Stimulated activated CD8-positive, alpha-beta memory T cell treated with anti-CD3 and anti-CD28 coated beads, Interleukin-2, amount 100 ng/mL, for 48 hours (primary cell): ENCODE results near the gene SLC35A2.

Experiments used
- DNase-seq, 2 donors: peaks; one replicate each; pipeline ENCODE4 v3.0.0-alpha.2; 2020; ENCODE audit warnings: low read depth in 2 of 2

The SLC35A2 gene

DNA sequence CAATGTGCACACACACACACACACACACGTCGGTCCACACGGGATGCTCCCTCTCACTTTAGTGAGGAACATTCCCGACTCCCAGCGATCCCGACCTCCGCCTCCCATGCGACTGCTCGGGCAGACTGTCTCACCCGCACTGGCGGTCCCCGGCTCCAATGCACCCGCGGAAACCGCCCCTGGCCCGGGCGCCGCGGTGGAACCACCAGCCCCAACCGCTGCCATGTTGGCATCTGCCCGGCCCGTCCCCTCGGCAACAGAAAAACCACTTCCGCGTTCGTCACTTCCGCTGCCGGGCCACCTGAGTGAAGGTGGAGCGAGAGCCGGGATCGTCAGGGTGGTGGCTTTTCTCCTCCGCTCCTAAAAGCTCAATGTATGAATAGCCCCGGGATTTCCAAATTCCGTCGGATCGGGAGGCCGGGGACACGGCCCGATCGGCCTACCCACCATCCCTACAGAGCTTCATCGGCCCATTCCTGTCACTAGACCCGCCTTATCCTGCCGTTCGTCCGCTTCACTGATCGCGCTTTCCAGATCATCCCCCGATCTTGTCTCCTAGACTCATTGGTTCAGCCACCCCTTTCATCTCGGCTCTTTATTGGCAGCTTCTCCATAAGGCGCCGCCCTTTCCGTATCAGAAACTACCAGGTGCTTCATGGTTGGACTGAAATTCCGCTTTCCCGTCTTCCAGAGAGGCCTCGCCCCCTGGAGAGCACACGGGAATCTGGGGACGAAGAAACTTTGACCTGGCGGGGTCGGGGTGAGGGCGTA, at the start of gene SLC35A2:
Gene SLC35A2 (minus strand): TSS at position 235 of the 771 bp plus-strand sequence. CDS start 10 bp downstream, at position 225.
- DNase-seq = peak; percentile 72 to 81

DNA sequence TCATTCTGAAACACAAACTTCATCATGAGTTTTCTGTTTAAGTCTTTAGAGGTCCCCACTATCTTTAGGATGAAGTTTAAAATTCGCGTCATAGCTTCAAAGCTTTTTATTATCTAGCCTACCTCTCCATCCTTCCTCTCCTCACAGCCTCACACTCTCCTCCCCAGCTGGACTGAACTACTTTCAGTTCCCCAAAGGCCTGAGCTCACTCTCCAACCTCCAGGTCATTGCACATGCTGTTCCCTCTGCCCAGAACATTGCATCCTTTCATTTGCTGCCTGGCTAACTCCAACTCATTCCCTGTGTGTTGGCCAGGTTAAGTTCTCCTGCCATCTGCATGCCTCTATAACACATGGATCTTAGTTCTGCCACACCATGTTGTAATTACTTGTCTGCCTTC, 48.8 kb upstream of the SLC35A2 start:
- no peak for DNase-seq

DNA sequence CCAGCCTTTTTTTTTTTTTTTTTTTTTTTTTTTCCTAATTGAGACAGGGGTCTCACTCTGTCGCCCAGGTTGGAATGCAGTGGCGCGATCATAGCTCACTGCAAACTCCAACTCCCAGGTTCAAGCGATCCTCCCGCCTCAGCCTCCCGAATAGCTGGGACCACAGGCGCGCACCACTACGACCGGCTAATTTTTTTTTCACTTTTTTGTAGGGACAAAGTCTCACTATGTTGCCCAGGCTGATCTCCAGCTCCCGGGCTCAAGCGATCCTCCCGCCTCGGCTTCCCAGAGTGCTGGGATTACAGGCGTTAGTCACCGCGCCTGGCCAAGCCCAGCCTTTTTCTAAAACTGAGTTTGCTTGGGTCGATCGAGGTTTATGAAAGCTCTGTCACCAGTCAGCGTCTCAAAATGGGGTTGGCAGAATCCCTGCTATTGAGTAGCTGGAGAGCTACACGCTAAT, 47.2 kb upstream of the SLC35A2 start:
- no peak for DNase-seq

DNA sequence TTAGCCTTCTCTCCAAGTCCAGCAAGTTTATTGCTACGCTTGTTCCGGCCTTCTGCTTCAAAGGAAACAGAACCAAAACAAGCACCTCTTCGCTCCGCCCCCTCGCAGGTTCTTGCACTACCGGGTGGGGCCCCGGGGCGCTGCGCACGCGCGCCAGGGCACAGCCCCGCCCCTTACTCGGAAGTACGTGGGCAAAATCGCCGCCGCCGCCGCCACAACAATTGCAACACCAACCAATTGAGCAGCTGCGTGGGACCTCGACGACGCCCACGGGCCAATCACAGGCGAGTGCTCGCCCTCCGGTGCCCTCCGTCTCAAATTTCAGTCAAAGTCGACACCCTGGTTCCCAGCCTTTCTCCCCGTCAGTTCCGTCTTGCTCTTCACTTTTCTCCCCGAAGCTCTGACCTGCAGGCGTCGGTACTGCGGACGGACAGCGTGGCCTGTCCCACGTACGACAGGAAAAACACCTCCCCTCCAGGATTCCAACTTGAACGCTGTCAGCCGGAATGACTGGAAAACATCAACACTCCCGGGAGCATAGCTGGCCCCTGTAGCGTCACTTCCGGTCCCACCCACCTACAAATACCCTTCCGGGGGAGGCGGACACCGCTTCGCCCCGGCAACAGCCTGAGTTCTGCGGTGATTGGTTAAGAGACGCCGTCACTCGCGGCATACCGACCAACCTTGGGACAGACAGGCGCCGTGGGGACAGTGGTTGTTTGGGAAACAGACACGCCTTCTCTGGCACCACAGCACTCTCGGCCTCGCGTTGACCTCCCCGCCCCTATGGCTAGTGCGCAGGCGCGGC, 46.6 kb upstream of the SLC35A2 start:
- DNase-seq = peak; percentile 82 to 85

DNA sequence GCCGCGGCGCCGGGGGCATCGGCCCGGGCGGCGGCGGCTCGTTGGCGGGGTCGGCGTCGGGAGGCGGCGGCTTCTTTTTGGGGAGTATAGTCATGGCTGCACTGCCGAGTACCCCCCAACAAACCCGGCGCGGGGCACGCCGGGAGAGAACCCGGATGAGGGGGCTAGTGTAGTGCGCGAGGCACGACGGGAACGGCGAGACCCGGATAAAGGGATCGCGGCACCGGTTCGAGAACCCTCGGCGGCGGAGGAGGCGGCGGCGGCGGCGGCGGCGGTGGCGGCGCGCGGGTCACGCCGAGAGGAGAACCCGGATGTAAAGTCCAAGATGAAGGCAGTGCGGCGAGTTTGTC, 46.0 kb upstream of the SLC35A2 start, which contains the start of gene OTUD5:
Gene OTUD5 (minus strand): TSS at position 131 of the 350 bp plus-strand sequence. CDS start 37 bp downstream, at position 94.
- peak; percentile 60 to 64 for DNase-seq

DNA sequence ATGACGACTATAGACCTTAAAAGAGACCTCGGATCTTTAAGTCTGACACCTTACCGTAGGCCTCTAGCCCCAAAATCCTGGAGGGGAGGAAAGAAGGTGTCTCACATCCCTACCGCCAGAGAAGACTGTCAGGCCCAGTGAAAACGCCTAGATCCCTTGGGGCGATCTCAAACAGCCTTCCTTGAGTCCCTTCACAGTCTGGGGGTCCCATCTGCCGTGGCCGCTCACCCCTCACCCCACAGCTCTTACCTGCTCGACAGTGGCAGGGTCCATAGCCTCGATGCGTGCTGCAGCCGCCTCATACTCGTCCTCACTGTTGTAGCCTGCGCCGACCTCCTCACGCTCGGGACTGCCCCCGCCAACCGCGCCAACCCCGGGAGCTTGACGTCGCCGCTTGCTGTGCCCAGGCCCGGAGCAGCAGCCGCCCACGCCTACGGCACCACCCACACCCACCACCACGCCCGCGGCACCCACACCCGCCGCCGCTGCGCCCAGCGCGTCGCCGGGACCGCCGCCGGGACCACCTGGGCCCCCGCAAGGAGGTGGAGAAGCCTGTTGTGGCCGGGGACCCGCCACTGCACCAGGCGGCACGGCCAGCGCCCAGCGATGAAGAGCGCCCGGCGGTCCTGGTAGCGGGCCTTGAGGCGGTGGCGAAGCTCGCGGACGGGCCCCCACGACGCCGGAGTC, 45.4 kb upstream of the SLC35A2 start:
- DNase-seq = no peak

DNA sequence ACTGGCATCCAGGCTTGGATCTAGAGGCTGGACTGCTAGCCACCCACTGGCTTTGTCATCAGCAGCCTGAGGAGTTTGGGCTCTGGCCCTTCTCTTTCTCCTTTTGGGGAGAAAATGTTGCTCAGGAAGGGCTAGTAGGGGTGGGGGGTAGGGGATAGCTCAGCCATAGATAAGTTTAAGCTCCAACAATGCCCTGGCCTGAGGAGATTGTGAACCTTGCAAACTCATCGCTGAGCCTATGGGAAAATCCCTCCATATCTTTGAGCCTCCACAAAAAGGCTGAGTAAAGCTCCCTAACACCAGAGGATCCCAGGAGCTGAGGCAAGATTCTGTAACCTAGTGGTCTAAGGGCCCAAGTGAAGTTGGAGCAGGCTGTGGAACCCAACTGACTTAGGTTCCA, 37.1 kb upstream of the SLC35A2 start:
- DNase-seq = no peak

DNA sequence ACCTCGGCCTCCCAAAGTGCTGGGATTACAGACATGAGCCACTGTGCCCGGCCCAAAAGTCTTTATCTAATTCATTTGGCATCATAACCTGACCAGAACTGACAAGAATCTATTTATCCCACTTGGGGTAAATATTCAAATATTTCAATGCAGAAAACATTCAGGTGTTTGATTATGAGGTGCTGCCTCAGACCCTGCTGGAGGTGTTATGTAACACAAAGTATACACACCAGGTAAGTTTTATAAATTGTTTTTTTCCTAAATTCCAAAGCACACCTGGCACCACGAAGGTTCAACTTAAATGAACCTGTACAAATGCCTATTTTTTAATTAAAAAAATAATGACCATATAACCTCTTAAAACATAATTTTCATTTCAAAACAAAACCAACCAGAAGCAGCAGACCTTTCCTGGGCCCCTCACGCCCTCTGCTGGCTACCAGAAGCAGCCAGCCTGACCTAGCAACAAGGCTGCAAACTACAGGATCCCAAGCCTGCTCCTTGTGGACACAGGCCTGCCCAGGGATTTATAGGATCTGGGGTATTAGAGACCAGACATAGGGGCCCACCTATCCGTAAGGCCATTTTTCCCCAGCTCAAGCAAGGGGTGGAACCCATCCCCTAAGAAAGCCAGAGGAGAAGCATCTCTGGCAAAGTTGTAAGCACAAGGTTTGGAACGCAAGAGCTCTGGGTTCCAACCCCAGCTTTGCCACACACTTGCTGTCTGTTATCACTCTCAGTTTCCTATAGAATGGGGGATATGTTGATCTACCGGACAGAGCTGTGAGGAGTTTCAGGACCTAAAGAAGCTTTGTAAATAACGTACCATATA, 34.3 kb upstream of the SLC35A2 start:
- DNase-seq = no peak

DNA sequence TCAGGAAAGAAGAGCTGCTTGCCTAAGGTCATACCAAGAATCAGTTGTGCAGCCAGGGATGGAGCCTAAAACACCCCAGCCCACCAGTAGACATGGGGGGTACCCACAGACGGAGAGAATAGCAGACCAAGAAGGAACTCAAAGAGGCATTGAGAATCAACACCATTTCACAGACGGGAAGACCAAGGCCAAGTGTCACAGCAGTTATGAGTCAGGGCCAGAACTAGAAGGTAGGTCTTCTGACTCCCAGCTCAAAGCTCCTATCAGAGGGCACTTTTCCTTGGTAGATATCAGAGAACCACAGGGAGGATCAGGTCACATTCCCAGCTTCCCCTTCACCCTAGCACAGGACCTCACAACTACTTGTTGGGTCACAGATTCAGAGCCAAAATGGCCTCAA, 31.4 kb upstream of the SLC35A2 start:
- DNase-seq = no peak

DNA sequence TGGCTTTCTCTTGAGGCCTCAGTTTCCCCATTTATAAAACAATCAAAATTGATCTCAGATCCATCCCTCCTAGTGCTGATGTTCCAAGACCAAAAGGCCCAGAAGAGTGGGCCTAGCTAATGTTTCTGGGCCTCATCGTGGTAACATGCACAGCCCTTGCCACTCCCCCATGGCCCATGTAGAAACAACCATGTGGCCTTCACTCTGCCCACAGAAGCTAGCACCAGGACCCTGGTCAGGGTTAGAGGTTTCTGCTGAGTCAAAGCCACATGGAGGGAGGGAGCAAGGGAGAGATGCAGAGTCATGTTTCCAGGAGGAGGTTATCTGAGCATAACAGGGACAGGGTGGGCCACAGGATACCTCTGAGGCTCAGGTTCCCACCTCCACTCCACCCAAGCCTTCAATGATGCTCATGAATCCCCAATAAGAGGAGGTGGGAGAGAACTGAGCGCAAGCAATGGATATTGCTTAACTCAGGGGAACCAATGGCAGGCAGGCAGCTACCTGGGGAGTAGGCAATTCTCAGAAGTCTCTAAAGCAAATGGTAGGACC, 29.0 kb upstream of the SLC35A2 start:
- DNase-seq = no peak

DNA sequence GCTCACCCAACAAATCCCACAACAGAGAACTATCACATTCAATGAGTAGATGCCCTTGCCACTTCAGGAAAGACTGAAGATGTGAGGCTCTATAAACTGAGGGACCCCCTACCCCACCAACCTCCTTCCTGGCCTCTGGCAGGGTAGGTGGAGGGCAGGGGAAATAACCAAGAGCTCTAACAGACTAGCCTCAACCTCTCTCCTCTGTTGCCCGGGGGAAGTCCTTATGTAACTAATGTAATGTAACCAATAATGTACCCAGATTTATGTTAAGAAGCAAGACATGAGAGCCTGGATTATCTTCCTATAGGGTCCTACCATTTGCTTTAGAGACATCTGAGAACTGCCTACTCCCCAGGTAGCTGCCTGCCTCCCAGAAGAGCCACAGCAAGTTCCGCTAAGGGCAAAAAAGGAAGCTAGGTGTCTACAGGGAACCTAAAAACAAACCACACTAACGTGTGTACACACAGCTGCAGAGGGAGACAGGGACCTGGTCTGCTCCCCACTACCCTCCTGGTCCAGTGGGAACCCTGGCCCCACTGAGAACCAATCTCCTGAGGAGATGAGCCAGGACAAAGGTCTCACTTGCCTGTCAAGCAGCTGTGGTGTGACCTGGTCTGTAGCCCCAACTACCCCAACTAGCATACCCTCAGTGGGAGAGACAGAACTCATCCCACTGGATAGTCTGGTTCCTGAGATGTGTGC, 28.2 kb upstream of the SLC35A2 start:
- no peak for DNase-seq

DNA sequence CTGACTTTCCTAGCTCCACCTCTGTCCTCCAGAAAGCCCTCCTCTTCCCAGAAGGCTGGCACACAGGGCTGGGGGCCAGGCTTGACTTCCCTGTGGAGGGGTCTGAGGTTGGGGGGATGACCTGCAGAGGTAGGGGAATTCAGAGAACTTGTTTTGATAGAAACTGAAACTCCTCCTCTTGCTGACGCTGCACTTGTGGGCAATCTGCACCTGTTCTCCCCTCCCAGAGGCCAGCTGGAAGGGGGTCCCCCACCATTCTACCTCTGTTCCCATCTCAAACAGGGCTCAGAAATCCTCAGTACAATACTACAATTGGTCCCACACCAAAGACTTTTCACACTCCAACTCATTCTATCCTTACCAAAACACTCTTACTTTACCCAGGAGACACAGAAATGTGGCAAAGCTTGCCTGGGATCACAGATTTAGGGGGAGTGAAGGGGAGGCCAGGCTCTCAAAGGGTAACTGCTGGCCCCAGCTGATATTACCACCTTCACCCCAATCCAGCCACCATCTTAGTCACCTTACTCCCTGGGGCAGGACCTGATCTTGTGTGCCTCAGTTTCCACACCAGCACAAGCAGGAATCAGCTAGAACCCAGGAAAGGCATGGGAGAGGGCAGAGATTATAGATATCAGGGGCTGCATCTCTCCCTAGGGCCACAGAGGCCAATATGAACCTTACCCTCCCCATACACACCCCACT, 27.4 kb upstream of the SLC35A2 start:
- peak; percentile 61 to 65 for DNase-seq

DNA sequence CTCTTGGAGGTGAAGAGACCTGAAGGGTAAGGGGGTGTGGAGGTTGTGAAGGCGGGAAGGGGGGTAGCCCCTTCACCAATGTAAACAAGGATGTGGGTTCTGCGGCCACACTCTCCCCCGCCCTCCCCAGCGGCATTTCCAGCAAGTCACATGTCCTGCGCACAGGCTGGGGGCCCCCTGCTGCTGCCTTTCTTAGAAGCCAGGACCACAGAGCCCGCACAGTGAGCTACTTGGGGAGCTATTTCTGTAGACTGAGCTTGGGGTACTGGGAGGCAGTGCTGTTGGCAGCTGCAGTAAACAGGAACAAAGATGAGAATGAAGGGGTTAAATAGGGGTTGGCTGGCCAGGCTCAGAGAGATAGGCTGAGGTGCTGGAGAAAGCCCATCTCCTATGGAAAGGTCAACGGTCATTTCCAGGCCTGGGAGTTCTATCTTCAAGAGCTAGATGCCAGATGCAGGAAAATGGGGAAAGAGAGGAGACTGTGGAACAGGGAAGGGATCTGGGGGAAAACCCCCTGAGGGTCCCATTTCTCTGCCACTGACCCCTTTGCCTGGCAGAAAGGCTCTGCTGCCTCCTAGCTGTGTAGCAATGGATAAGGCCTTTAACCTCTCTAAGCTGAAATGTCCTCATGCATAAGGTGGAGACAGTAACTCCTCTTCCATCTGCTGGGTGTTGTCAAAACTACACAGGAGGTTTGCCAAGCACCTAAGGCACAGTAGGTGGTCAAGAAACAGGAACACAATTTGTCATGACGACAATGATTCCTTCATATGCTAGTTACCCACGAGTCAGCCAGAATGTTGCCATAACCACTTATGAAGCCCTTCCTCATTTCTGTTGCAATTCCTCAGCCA, 25.8 kb upstream of the SLC35A2 start:
- DNase-seq = peak; percentile 80 to 89

DNA sequence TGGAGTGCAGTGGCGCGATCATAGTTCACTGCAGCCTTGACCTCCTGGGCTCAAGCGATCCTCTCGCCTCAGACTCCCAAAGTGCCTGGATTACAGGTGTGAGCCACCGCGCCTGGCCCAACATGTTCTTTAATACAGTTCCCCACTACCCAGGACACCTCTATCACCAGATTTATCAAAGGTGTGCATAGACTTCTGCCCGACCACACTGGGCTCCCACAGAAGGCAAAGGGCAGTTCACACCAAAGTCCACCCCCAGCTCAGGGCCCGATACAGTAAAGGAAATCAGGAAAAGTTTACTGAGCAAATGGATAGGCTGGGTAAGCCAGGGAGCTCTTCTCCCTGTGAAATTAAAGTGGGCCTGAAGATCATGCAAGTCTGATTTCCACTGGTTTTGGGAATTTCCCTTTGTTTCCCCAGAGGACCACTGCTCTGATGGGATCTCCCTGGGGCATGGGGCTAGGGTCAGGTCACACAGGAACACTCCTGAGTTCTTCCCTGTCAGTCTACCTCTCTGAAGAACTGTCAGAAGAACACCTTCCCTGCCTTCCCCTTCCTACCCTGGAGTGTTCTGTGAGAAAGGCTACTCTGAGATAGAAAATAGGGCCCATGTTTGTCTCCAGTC, 25.1 kb upstream of the SLC35A2 start:
- DNase-seq = no peak

DNA sequence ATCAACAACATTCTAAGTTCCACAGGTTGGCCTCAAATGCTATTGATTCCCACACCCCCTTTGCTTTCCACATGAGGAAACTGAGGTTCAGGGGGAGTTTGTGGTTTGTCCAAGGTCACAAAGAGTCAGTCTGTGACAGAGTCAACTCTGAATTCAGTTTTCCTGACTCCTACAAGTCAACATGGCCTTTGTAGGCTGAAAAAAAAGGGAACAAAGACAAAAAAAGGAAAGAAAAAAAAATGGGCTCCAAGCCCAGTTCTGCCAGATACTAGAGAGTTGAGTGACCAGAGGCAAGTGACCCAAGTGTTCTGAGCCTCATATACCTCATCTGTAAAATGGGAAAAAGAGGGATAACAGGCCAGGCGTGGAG, 23.8 kb upstream of the SLC35A2 start:
- no peak for DNase-seq

DNA sequence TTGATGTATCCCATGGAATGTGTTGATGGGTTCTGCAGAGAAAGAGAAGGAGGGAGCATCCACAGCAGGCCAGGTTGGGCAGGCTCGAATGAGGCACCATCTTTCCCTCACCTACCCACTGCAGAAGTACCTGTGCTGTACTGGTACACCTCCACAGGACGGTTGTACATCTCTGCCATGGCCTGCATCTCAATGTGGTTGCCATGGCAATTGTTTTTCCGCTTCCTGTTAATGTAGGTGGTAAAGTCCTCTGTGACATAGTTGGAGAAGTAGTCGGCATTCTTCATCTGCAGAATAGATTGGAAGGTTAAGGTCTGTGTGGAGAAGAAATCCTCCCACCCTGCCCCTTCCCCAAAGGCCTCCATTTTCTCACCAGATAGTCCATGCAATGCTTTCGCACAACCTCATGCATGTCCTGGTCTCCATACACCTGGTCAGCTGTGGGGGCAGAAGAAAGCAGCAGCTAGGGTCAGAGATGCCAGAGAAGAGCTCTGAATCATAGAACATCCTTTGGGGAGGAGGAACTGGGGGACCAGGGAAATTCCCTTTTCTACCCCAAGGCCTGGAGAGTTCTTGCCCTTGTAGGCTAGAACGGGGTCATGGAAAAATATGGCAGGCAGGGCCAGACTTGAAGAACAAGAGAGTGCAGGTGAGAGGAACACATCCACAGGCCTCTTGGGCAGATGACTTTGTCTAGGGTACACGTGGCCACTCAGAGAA, 23.3 kb upstream of the SLC35A2 start:
- no peak for DNase-seq

DNA sequence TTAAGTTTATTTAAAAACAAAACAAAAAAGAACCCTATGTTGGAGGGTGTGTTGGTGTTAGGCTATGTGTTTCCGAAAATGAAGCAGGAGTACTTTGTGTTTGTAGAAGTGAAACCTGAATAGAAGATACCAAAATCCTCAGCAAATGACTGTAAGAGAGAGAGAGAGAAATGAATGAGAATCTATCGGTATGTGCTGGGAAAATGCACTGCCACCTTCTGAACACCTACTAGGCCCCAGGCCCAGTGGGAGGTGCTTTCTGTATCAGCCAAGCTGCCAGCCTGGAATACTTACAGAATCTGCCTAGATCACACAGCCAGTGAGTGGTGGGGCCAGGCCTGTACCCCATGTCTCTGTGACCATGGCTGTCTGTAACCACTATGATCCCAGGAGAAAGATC, 22.3 kb upstream of the SLC35A2 start:
- DNase-seq = no peak
